GM18526 (cell line): ENCODE measurements around the gene MDN1.

Experiments
- POLR2A ChIP-seq: IDR thresholded peaks from 3 replicates; pipeline ENCODE4 v1.6.1; 2011; ENCODE audit not compliant: insufficient read length; ENCODE audit errors: extremely low read depth

The MDN1 gene

GRCh38 chr6:89618026-89618425, 201.6 kb downstream of the MDN1 start:
- no peak for TF ChIP-seq POLR2A

DNA sequence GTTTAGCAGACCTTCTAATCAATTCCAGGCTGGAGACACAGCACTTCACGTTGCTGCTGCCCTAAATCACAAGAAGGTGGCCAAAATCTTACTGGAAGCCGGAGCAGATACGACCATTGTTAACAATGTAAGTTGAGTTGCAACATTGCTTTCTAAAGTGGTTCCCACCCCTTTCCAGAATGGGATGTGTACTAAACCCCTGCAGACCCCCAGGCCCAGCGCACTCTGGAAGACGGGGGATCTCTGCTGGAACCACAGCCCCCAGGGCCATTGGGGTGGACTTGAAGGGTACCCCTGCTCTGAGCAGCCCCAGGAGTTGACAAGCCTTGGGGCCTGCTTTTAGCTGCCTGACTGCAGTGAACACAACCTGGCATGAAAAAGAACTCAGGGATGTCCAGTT, 203.1 kb downstream of the MDN1 start:
- no peak for TF ChIP-seq POLR2A

DNA sequence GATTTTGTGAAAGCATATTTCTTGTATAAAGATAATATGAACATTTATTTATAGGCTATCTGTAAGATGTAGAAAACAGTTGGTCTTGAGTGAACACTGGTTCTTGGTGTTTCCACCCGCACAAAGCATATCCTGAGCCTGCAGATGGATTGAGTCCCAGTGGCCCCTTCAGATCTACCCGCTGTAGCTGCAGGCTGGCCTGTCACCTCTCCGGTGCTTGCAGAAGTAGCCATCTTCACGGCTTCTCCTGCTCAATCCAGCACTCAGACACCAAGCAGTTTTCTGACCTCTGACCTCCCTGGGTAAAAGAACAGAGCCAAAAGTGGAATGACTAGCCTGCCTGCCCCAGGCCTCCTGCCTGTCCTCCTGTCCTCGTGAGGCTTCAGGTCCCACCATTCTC, 203.7 kb downstream of the MDN1 start:
- TF ChIP-seq POLR2A = no peak

GRCh38 chr6:89613790-89614189, 205.8 kb downstream of the MDN1 start:
- no peak for TF ChIP-seq POLR2A

GRCh38 chr6:89612121-89612520, 207.5 kb downstream of the MDN1 start:
- no peak for TF ChIP-seq POLR2A

GRCh38 chr6:89611666-89612065, 207.9 kb downstream of the MDN1 start:
- no peak for TF ChIP-seq POLR2A

DNA sequence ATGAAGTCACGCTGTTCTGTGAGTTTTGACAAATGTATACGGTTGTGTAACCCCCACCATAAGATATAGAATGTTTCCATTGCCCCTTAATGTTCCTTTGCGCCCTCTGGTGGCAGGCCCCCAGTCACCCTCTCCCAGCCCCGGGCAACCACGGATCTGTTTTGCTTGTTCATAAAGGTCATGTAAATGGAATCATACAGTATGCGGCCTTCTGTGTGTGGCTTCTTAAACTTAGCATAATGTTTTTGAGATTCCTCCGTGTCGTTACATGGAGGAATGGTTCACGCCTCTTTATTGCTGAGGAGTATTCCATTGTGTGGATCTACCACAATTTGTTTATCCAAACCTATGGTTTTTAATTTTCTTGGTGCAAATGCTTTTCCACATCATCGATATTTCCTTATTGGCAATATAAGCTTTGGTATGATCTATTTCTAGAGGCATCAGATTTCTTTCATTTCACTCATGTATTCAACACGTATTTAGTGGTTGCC, 209.4 kb downstream of the MDN1 start:
- TF ChIP-seq POLR2A = no peak

DNA sequence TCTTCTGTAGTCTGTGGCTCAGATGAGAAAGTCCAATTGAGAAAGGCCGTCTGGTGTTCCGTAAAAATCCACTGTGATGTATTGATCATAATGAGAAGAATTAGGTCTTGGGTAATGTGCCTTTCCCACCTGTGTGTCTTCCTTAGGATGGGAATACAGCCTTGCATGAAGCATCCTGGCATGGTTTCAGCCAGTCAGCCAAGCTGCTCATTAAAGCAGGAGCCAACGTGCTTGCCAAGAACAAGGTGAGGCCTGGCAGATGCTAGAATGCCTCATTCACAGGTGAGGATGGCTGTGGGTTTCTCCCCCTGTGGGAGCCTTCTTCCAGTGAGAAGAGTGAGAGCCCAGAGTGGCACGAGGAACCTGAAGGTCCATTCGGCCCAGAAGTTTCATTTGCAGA, 213.7 kb downstream of the MDN1 start:
- no peak for TF ChIP-seq POLR2A

GRCh38 chr6:89604653-89605052, 214.9 kb downstream of the MDN1 start:
- no peak for TF ChIP-seq POLR2A

DNA sequence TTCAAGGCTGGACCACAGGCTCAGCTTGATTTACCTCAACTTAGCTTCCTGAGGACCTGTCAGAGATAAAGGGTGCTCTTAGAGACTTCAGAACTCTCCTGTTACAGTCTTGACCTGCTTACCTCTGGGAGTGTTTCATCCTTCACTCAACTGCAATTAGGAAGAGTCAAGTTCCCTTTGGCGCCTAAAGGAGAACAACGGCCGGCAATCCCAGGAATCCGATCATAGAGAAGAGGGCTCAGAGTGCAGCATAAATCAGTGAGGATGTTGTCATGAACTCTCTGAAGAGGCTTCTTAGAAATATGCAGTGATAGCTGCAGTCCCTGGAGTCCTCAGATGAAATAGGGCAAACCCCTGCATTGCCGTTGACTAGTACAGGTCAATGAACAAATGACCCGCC, 217.4 kb downstream of the MDN1 start:
- no peak for TF ChIP-seq POLR2A

DNA sequence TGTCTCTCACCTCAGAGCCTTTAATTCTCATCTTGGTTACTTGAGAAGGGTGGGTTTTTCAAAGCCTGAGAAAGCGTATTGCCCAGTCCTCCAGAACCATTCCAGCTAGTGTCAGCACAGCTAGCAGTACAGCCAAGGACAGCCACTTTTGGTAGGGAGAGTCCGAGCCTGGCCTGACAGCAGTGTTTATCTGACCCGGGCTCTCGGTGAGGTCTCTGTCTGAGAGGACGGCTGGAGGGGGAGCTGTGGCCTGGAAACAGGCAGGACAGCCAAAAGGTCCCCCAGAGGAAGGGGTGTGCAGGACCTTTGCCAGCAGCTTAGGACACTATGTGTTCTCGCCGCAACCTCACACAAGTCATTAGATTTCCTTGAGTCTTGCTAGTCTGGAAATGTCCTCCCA, 219.9 kb downstream of the MDN1 start:
- TF ChIP-seq POLR2A = no peak

GRCh38 chr6:89597988-89598387, 221.6 kb downstream of the MDN1 start:
- TF ChIP-seq POLR2A = no peak

- no peak for TF ChIP-seq POLR2A
These were observed 222.2 kb downstream of the MDN1 start for GRCh38 chr6:89597372-89597771.

- TF ChIP-seq POLR2A = no peak
These were observed 223.1 kb downstream of the MDN1 start for GRCh38 chr6:89596484-89596883.

GRCh38 chr6:89596056-89596455, 223.5 kb downstream of the MDN1 start:
- TF ChIP-seq POLR2A = no peak
